COLO668 (cell line): ENCODE measurements around the gene MMP12.

Source experiments
- DNase-seq: peaks from one replicate; lab custom pipeline; 2025; ENCODE audit not compliant: unreplicated experiment; lab: John Stamatoyannopoulos, UW

MMP12 gene

DNA sequence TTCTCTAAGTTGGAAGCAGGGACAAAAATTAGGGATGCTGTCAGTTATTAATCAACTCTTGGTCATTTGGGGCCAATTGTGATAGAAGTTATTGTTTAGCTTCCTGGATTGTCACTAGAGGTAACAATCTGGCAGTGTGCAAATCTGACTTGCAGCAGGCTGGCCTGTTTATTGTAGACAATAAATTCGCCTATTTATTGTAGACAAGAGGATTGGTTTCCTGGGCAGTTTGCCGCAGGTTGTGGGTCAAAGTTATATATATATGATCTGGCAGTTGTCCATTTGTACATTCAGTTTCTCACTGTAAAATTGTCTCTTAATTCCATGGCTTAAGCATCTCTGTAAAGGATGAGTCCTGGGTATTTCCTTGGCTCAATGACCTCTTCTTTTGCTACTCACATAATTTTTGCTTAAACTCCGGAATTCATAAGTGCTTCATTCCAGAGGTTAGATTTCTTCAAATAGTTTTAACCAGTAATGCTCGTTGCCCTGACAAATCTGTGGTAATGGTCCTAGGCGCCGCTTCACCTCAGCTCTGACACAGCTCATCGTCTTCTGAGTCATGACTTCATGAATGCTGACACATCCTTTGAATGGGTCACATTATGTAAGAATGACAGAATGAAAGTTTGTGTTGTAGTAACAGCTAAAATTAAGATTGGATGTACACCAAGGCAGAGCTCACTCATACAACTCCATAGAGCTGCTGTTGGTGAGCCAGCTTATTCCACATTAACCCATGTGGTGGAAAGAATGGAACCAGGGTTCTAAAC, 23.6 kb downstream of the MMP12 start:
- DNase-seq: no peak

DNA sequence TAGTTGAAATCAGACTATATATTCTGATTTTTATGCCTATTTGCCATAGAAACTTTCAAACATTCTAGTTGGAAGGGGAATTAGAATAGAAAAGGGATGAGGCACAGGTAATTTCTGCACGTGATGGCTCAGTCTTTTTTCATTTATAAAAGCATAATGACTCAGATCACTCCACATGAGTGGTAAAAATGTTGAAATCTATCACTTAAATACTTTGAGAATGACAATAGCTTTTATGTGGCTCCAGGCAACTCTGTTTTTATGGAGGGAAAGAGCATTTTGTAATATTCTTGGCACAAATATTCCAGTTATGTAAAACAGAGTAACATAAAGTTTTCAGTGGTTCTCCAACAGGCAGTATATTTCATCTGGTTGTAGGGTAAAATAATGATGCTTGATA, 25.5 kb downstream of the MMP12 start:
- no peak for DNase-seq

DNA sequence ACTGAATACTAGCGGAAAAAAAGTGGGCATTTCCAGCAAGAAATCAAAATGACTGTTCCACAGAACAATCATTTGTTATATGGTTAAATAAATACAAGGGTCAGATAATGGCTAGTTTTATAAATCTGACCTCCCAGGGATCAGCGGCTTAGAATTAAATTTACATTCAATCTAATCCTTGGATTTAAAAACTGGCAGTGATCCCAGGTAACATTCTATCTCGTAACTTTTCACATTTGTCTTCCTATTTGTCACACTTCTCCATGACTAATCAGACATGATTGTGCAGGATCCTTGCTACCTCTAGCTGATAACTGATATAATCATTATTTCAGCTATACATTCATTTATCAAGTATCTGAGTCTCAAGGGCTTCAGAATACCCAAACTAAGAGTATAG, 28.5 kb downstream of the MMP12 start:
- no peak for DNase-seq

DNA sequence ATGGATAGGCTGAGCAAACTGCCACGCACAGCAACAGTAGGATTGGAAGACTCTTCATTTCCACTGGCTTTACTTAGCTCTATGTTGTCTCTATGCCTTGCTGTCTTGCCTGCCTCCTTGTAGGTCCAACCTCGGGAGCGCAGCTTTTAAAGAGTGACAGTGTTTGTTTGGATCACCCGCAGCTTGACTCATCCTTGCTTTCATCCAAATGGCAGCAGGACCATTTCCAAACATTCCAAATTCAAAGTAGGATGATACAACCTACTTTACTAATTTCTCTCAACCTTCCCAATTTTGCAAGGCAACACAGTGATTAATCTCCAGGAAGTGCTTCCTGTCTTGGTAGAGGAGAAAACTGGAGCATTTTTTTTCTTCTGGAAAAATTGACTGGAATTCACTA, 31.3 kb downstream of the MMP12 start, which contains the start of gene MMP3:
Gene MMP3 (minus strand): TSS at position 121 of the 400 bp plus-strand sequence. CDS start 63 bp downstream, at position 58.
- no peak for DNase-seq

DNA sequence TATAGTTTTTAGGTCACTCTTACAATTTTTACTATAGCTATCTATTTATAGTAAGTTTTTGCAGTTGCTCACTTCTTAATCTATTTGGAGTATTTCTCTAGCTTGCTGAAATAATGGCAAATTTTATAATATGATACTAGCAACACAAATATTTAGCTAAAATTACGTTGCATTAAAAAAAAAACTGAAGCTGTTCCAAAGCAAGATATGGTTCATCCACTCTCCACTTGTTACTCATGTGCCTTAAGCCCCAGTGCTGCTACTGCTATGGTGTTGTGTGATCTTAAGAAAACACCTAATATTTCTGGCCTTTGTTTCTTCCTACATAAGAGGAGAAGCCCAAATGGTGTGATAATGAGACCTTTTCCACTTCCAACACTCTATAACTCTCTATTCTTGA, 31.9 kb downstream of the MMP12 start:
- DNase-seq: no peak

DNA sequence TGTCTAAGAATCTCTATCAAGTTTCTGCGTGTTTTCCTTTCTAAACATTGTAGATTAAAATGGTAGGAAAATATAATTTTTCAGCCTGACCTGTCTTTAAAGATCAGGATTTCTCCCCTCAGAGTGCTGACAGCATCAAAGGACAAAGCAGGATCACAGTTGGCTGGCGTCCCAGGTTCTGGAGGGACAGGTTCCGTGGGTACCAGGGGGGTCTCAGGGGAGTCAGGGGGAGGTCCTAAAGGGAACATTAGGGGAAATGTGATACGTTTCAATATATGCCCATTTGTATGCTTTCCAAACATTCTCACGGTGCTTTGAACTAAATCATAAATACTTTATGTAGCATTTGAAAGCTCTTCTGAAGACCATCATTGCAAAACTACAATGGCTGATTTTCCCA, 34.8 kb downstream of the MMP12 start:
- no peak for DNase-seq

DNA sequence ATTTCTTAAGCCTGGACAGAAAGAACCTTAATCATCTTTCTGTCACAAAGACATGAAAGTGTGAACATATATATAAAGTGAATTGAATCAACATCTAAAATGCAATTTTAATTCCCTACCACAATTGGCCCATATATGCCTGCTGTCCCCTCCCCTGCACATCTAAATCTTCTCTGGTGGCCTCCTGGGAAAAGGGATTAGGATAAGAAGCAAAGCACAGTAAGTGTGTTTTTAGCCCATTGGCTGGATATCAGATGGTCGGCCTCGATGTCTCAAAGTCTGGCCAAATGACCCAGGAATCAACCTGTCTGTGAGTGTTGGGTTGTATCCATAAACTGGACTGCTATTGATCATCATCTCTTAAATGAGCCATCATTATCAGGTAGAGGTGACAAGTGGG, 37.1 kb downstream of the MMP12 start:
- no peak for DNase-seq

DNA sequence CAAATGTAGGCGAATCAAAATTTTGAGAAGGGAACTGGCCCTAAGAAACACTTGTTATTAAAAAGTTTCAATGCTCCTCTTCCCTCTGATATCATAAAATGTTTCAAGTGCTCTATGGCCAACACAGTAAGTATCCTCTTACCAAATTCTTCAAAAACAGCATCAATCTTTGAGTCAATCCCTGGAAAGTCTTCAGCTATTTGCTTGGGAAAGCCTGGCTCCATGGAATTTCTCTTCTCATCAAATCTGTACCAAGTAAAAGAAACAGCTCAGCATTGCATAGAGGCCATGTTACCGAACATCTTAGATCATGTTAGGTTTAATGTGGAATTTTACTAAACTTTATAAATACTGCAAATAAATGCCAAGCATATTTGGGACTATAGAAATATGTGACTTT, 37.6 kb downstream of the MMP12 start:
- no peak for DNase-seq

DNA sequence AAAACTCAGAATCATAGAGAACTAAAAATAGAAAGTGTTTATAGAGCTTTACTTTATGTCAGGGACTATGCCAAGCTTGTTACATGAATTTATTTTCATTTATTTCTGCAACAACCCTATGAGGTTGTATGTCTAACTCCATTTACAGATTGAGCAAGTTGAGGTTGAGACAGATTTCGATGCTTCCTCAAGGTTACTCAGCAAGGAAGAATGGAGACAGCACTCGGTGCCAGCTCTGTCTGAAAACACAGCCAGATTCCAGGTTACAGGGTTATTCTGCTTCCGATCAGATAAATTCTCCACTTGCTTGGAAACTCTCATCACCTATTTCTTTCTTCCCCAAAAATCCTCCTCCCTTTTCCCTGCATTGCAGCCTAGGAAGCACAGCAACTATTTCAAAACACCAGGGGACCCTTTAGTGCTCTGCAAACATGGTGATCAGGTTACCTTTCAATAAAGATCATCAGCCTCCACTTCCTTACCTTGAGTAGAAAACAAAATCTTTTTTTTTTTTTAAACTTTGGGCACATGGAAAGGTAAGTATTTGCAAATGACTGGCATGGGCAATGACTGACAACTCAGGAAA, 38.4 kb downstream of the MMP12 start:
- DNase-seq: no peak

DNA sequence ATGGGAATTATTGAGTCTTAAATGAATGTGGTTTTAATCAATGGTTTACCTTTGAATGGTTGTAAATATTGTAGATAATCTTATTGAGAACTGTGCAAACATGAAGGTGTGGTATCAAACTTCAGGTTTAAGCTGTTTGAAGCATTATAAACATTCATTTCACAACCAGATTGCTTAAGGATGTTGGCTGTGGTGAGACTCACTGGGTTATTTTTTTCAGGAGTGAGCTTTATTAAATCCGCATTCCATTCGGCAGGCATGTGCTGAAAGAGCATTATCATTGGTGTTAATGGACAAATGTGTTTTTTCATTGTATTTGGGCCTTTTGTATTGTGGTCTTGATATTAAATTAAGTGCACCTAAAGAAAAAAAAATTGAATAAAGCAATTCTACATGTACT, 41.1 kb downstream of the MMP12 start:
- no peak for DNase-seq

DNA sequence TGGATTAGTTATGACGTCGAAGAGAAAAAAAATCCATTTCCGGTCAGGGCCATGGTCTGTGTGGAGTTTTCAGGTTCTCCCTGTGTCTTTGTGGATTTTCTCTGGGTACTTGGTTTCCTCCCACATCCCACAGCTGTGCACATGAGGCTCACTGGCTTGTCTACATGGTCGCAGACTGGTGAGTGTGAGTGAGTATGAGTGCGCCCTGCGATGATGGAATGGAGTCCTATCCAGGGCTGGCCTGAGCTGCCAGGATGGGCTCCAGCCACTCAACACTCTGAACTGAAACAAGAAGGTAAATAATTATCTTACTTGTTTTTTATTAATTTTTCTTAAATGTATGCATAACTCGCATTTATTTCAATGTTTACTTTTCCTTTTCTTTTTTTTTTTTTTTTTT, 42.2 kb downstream of the MMP12 start:
- no peak for DNase-seq

DNA sequence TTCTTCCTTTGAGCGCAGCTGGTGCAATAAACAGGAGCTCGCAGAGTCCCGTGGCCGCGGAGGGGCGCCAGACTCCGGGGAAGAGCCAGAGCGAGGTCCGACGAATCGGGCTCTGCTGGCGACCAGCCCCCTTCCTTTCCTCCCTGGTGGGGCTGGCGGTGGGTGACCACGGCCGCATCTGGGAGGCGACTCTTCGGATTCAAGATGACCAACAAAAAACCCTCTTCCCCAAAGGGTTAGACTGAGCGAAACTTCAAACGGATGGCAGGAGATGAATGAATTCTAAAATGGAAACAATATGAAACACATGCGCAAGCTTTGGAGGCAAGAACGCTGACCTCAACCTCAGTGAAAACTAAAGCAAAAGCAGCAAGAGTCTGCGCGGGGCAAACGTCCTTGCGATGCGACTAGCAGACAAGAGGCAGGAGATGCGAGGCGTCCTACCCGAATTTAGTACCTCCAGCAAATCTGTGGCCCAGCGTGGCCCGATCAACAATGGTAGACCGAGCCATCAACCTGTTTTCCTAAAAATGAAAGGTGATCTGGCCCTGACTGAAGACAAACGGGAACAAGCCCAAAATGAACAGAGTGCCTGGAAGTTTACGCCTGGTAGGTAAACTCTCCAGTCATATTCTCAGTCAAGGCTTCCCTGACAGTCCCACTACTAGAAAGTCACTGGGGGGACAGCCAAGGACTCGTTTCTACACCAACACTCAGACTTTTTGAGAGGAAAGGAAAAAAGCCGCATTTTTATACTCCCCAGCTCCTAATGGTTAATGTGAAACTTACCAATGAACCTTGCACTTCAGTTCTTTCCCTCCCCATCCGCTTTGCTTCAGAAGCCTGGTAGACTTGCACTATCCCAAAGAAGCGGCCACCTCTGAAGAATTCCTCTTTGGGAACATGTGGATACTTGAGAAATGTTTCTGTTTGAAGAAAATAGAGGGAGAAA, 43.0 kb downstream of the MMP12 start:
- no peak for DNase-seq

DNA sequence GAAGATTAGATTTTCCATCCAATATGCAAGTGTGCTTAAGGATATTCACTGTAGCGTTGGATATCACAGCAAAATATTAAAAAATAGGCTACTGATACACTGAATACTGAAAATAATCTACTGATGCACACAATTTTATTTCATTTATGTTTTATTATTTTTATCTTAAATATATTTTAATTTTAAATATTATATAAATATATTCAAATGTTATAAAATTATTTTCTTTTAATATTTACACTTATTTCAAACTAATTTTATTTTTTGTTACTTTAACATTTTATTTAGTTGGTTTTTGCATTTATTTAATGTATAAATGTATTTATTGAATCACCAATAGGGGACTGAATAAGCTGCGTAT, 43.7 kb downstream of the MMP12 start:
- DNase-seq: no peak

DNA sequence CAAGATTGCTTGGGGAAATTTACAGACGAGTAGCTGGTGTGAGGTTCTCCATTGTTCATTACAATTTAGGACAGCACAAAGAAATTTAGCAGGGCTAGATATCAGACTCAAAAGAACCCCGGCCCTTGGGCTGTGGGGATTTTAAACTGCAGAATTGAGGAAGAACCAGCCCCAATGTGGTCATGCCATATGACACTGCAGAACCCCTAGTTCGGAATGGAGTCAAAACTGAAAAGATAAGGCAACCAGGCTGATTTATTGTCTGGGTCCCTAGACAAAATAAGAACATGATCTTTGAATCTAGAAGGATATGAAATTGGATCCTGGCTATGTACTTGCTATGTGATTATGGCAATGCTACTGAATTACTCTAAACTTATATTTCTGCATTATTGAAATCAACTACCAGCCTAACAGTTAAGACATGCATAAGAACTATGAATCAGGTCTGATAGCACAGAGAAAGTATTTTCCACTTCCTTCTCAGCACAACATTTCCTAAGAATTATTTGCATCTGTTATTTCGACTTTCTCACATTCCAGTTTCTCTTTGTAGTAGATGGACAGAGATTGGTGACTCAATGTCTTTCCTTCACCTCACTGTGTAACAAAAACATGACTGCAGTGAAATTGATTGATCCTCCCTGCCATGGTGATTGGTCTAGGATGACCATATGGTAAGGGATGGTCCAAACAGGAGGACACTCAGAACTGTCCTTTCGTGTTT, 44.6 kb downstream of the MMP12 start:
- no peak for DNase-seq

DNA sequence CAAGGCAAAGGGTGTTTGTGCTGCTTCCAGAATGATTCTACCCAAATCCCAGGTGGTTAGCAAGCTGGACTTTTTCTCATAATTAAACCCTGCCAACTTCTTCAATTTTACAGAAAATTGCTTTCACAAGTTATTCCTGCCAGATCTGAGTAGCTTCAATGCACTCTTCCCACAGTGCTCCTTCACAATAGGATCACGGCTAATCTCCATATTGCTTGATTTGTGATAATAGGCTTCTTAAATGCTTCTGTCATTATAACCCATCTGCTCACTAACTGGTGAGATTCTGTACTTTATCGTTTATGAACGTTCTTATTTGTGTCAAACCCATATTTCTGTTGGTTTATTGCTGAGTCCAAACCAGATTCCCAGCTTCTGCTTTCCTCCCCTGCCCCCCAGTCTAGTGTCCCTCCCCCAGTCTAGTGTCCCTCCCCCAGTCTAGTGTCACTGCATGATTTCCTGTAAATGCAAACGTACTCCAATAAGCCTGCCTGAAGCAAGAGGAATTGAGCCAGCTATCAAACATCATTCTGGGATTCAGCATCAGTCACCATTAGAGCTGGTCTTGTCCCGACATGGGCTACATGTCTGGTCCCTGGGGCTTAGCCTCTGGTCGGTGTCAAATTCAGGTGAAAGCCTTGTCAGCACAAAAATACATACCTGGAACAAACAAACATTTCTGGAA, 45.3 kb downstream of the MMP12 start:
- no peak for DNase-seq

DNA sequence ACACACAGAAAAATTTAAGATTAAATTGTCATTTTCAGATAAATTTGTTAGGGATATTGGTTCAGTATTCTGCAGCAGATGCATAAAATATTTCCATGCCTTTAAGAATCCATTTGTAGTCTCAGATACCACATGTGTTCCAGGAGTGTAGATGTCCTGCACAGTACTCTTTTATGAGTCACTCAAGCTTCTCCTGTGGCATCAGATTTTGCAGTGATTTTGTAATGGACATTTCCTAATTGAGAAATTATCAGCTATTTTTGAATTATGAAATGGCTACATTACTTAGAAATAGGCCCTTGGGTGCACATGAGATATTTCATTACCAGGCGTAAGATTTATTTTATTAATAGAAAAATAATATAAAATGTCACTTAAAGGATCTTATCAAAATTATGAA, 50.2 kb downstream of the MMP12 start:
- no peak for DNase-seq

DNA sequence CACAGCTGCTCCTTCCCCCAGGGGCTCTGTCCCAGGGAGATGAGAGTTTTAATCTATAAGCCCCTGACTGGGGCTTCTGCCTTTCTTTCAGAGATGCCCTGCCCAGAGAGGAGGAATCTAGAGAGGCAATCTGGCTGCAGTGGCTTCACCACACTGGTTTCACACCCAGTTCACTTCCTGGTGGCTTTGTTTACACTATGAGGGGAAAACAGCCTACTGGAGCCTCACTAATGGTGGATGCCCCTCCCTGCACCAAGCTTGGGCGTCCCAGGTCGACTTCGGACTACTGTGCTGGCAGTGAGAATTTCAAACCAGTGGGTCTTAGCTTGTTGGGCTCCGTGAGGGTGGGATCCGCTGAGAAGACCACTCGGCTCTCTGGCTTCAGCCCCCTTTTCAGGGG, 55.3 kb downstream of the MMP12 start:
- DNase-seq: no peak

DNA sequence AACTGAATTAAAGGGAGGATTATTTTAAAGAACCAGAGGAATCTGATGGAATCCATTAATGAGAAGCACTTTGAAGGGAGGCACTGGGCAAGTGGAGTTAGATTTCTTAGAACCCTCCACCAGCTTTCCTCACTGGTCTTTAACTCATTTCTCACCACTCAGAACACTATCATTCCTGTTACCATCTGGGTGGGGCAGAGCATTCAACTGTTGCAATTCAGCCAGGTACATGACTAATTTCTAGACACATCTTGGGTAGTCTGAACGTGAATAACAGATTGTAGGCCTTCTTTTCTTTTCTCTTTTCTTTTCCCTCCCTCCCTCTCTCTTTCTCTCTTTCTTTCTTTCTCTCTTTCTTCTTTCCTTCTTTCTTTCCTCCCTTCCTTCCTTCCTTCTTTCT, 61.3 kb downstream of the MMP12 start:
- no peak for DNase-seq
